NCI-H1417 (cell line): ENCODE measurements around the gene KIAA0513.
"Not testable (repeated sequence)": the region's sequence is repeated elsewhere in the genome, so short reads cannot be mapped to it uniquely, and the experiment has no call there.

Experiments used
- DNase-seq, 3 experiments: peaks; one replicate each; lab custom pipeline; 2025; lab: John Stamatoyannopoulos, UW

The KIAA0513 gene

GRCh38 chr16:85029981-85030401, 2.4 kb downstream of the KIAA0513 start:
- DNase-seq: no peak

- no peak for DNase-seq
Observed at GRCh38 chr16:85031451-85031850, 3.9 kb downstream of the KIAA0513 start.

GRCh38 chr16:85032187-85032586, 4.6 kb downstream of the KIAA0513 start:
- not testable (repeated sequence) for DNase-seq

GRCh38 chr16:85033171-85033570, 5.6 kb downstream of the KIAA0513 start:
- peak in 2 of 3 experiments; percentile 68 to 88 for DNase-seq

GRCh38 chr16:85034591-85035433, 7.2 kb downstream of the KIAA0513 start:
- no peak for DNase-seq

GRCh38 chr16:85036236-85037049, 8.8 kb downstream of the KIAA0513 start:
- DNase-seq: no peak

- DNase-seq: no peak
Observed at GRCh38 chr16:85037050-85037410, 9.4 kb downstream of the KIAA0513 start.

GRCh38 chr16:85037721-85038120, 10.1 kb downstream of the KIAA0513 start:
- DNase-seq: no peak

GRCh38 chr16:85040685-85041084, 13.1 kb downstream of the KIAA0513 start:
- peak in 1 of 3 experiments; percentile 23 for DNase-seq

- DNase-seq: peak in 2 of 3 experiments; percentile 27 to 69
Observed at GRCh38 chr16:85041219-85042166, 13.9 kb downstream of the KIAA0513 start.

GRCh38 chr16:85042167-85042526, 14.6 kb downstream of the KIAA0513 start:
- DNase-seq: peak in 1 of 3 experiments; percentile 49

GRCh38 chr16:85042606-85043005, 15.0 kb downstream of the KIAA0513 start:
- DNase-seq: no peak

- DNase-seq: no peak
Observed at GRCh38 chr16:85045077-85045476, 17.5 kb downstream of the KIAA0513 start.

- DNase-seq: no peak
Observed at GRCh38 chr16:85045641-85046471, 18.3 kb downstream of the KIAA0513 start.

- no peak for DNase-seq
Observed at GRCh38 chr16:85046472-85046916, 18.9 kb downstream of the KIAA0513 start.

- no peak for DNase-seq
Observed at GRCh38 chr16:85046931-85047866, 19.6 kb downstream of the KIAA0513 start.

- no peak for DNase-seq
Observed at GRCh38 chr16:85047867-85048455, 20.4 kb downstream of the KIAA0513 start.

- DNase-seq: no peak
Observed at GRCh38 chr16:85048921-85049562, 21.4 kb downstream of the KIAA0513 start.
